HEK293T (cell line): ENCODE results near the gene SPX.

Source experiments
- CTCF ChIA-PET: fragments of 350-600 bp; formaldehyde crosslinking; extraction: SDS; loops from one replicate; lab custom pipeline; 2021; ENCODE audit warnings: antibody characterized with exemption, inconsistent platforms; lab: Yijun Ruan, JAX
- POLR2A ChIA-PET: fragments of 350-600 bp; formaldehyde crosslinking; extraction: SDS; loops from one replicate; lab custom pipeline; 2020; ENCODE audit warnings: antibody characterized with exemption, inconsistent platforms; lab: Yijun Ruan, JAX
- DNase-seq: peaks from one replicate; pipeline ENCODE4 v3.0.0; 2012; ENCODE audit warnings: mixed read lengths; ENCODE audit errors: extremely low spot score
- ARNT ChIP-seq: fragments of 450-650 bp; IDR thresholded peaks from 2 replicates; pipeline ENCODE4 v1.6.1; 2017; ENCODE audit warnings: mild to moderate bottlenecking
- BHLHE40 ChIP-seq: fragments of 450-650 bp; IDR thresholded peaks from 2 replicates; pipeline ENCODE4 v1.6.1; 2016; ENCODE audit warnings: mild to moderate bottlenecking, moderate library complexity, borderline replicate concordance
- CTBP1 ChIP-seq: fragments of 450-650 bp; IDR thresholded peaks from 2 replicates; pipeline ENCODE4 v1.6.1; 2016; ENCODE audit warnings: borderline replicate concordance
- ELF4 ChIP-seq: fragments of 450-650 bp; IDR thresholded peaks from 2 replicates; pipeline ENCODE4 v1.6.1; 2017; ENCODE audit warnings: antibody characterized with exemption
- FOXA1 ChIP-seq: fragments of 450-650 bp; IDR thresholded peaks from 2 replicates; pipeline ENCODE4 v1.6.1; 2016; ENCODE audit warnings: mild to moderate bottlenecking
- FOXK2 ChIP-seq: fragments of 450-650 bp; IDR thresholded peaks from 2 replicates; pipeline ENCODE4 v1.6.1; 2016; ENCODE audit warnings: mild to moderate bottlenecking
- FOXM1 ChIP-seq: fragments of 450-650 bp; IDR thresholded peaks from 2 replicates; pipeline ENCODE4 v1.6.1; 2017; ENCODE audit warnings: mild to moderate bottlenecking, borderline replicate concordance
- HDGF ChIP-seq: fragments of 450-650 bp; IDR thresholded peaks from 2 replicates; pipeline ENCODE4 v1.6.1; 2017; ENCODE audit warnings: antibody characterized with exemption, borderline replicate concordance
- L3MBTL2 ChIP-seq: fragments of 450-650 bp; conservative IDR thresholded peaks from 2 replicates; pipeline ENCODE4 v1.6.1; 2016; ENCODE audit warnings: mild to moderate bottlenecking
- LEF1 ChIP-seq: fragments of 450-650 bp; IDR thresholded peaks from 2 replicates; pipeline ENCODE4 v1.6.1; 2017; ENCODE audit warnings: mild to moderate bottlenecking, borderline replicate concordance
- NFRKB ChIP-seq: fragments of 450-650 bp; IDR thresholded peaks from 2 replicates; pipeline ENCODE4 v1.6.1; 2016; ENCODE audit warnings: mild to moderate bottlenecking, moderate library complexity
- PKNOX1 ChIP-seq: fragments of 450-650 bp; IDR thresholded peaks from 2 replicates; pipeline ENCODE4 v1.6.1; 2016
- SP1 ChIP-seq: fragments of 450-650 bp; IDR thresholded peaks from 2 replicates; pipeline ENCODE4 v1.6.1; 2017
- SUZ12 ChIP-seq: fragments of 450-650 bp; IDR thresholded peaks from 2 replicates; pipeline ENCODE4 v1.6.1; 2016; ENCODE audit warnings: mild to moderate bottlenecking
- TARDBP ChIP-seq: fragments of 450-650 bp; IDR thresholded peaks from 2 replicates; pipeline ENCODE4 v1.6.1; 2016
- ZNF384 ChIP-seq: fragments of 450-650 bp; IDR thresholded peaks from 2 replicates; pipeline ENCODE4 v1.6.1; 2016

SPX gene

GRCh38 chr12:21539797-21540196 is 13.7 kb downstream of the SPX start:
- POLR2A ChIA-PET, result no interaction called here

DNA sequence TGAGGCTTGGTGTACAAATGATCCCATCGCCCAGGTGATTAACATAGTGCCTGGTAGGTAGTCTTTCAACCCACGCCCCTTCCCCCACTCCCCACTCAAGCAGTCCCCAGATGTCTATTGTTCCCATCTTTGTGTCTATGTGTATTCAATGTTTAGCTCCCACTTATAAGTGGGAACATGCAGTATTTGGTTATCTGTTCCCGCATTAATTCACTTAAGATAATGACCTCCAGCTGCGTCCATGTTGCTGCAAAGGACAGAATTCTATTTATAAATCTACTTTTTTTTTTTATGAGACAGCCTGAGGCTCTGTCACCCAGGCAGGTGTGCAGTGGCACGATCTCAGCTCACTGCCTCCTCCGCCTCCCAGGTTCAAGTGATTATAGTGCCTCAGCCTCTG is 15.7 kb downstream of the SPX start:
- TF ChIP-seq LEF1, result no peak
- no peak for TF ChIP-seq ARNT
- TF ChIP-seq FOXM1, result no peak
- no peak for TF ChIP-seq ELF4
- no peak for TF ChIP-seq HDGF
- no peak for TF ChIP-seq FOXK2
- TF ChIP-seq CTBP1, result no peak
- TF ChIP-seq PKNOX1, result no peak
- TF ChIP-seq TARDBP, result no peak
- TF ChIP-seq SUZ12, result no peak
- no peak for TF ChIP-seq FOXA1
- TF ChIP-seq NFRKB, result no peak
- no peak for TF ChIP-seq BHLHE40
- TF ChIP-seq L3MBTL2, result no peak
- CTCF ChIA-PET, result interaction anchor here (0.7 kb wide), 1 partner anchor 308 kb away, joined by 4 read pairs; no protein-coding TSS in a partner anchor
- no peak for DNase-seq
- POLR2A ChIA-PET, result no interaction called here

More at GRCh38 chr12:21539797-21540196, 13.7 kb downstream of the SPX start:
- CTCF ChIA-PET, result no interaction called here
- TF ChIP-seq CTBP1 (no peak), HDGF (no peak), LEF1 (no peak), NFRKB (no peak), ELF4 (no peak), FOXM1 (no peak), FOXK2 (no peak), PKNOX1 (no peak), L3MBTL2 (no peak), BHLHE40 (no peak), ARNT (no peak), SP1 (no peak), SUZ12 (no peak), TARDBP (no peak)
- DNase-seq, result no peak

GRCh38 chr12:21542403-21542802 is 16.3 kb downstream of the SPX start:
- DNase-seq, result no peak
- ChIA-PET CTCF (no interaction called here), POLR2A (no interaction called here)
- no peak for TF ChIP-seq CTBP1
- TF ChIP-seq NFRKB, result no peak
- TF ChIP-seq FOXK2, result no peak
- no peak for TF ChIP-seq FOXA1
- no peak for TF ChIP-seq FOXM1
- no peak for TF ChIP-seq ZNF384
- no peak for TF ChIP-seq SUZ12
- no peak for TF ChIP-seq SP1
- TF ChIP-seq BHLHE40, result no peak
- TF ChIP-seq HDGF, result no peak
- TF ChIP-seq LEF1, result no peak
- no peak for TF ChIP-seq ELF4
- no peak for TF ChIP-seq PKNOX1
- TF ChIP-seq ARNT, result no peak
- TF ChIP-seq TARDBP, result no peak
- TF ChIP-seq L3MBTL2, result no peak

- ChIA-PET POLR2A (no interaction called here), CTCF (no interaction called here)
- DNase-seq, result no peak
- TF ChIP-seq HDGF (no peak), FOXM1 (no peak), CTBP1 (no peak), PKNOX1 (no peak), ELF4 (no peak), ARNT (no peak), FOXK2 (no peak), NFRKB (no peak), FOXA1 (no peak), L3MBTL2 (no peak), ZNF384 (no peak), BHLHE40 (no peak), TARDBP (no peak), LEF1 (no peak), SP1 (no peak), SUZ12 (no peak)
Observed at GRCh38 chr12:21543151-21543550, 17.1 kb downstream of the SPX start.

GRCh38 chr12:21545557-21545956 is 19.5 kb downstream of the SPX start:
- TF ChIP-seq BHLHE40 (no peak), HDGF (no peak), NFRKB (no peak)
- POLR2A ChIA-PET, result no interaction called here
- DNase-seq, result no peak
- CTCF ChIA-PET, result no interaction called here

- ChIA-PET CTCF (no interaction called here), POLR2A (no interaction called here)
- no peak for DNase-seq
- TF ChIP-seq FOXM1, result no peak
- TF ChIP-seq TARDBP, result no peak
- TF ChIP-seq FOXA1, result no peak
- no peak for TF ChIP-seq BHLHE40
- TF ChIP-seq ARNT, result no peak
- no peak for TF ChIP-seq FOXK2
- no peak for TF ChIP-seq SUZ12
- TF ChIP-seq LEF1, result no peak
- no peak for TF ChIP-seq NFRKB
- no peak for TF ChIP-seq HDGF
- TF ChIP-seq L3MBTL2, result no peak
- no peak for TF ChIP-seq SP1
- no peak for TF ChIP-seq ELF4
- TF ChIP-seq PKNOX1, result no peak
Observed at GRCh38 chr12:21546716-21547115, 20.6 kb downstream of the SPX start.
